HEK293 (cell line): ENCODE data around the gene TTC33.

ENCODE experiments used
- CTCF ChIP-seq: fragments of 450-650 bp; formaldehyde crosslinking; IDR thresholded peaks from 2 replicates; pipeline ENCODE4 v1.5.1; 2016; ENCODE audit warnings: missing biosample characterization, missing genetic modification characterization
- ELK4 ChIP-seq: IDR thresholded peaks from 2 replicates; pipeline ENCODE4 v1.6.1; 2011; ENCODE audit warnings: mild to moderate bottlenecking, low read depth, low read length, borderline replicate concordance
- KLF7 ChIP-seq: fragments of 450-650 bp; formaldehyde crosslinking; IDR thresholded peaks from 2 replicates; pipeline ENCODE4 v1.5.1; 2016; ENCODE audit warnings: missing biosample characterization, missing genetic modification characterization, borderline replicate concordance
- MYNN ChIP-seq: fragments of 450-650 bp; formaldehyde crosslinking; IDR thresholded peaks from 2 replicates; pipeline ENCODE4 v1.5.1; 2016; ENCODE audit warnings: missing biosample characterization, missing genetic modification characterization, borderline replicate concordance
- YY1 ChIP-seq: fragments of 450-650 bp; formaldehyde crosslinking; IDR thresholded peaks from 2 replicates; pipeline ENCODE4 v1.5.1; 2018; ENCODE audit warnings: missing biosample characterization, missing genetic modification characterization
- ZBTB26 ChIP-seq: fragments of 450-650 bp; formaldehyde crosslinking; optimal IDR thresholded peaks from 2 replicates; pipeline ENCODE3; 2016; ENCODE audit warnings: missing biosample characterization, mild to moderate bottlenecking, missing genetic modification characterization
- ZNF350 ChIP-seq: fragments of 450-650 bp; formaldehyde crosslinking; IDR thresholded peaks from 2 replicates; pipeline ENCODE4 v1.5.0; 2017; ENCODE audit warnings: missing biosample characterization, mild to moderate bottlenecking, missing genetic modification characterization
- ZNF548 ChIP-seq: fragments of 450-650 bp; formaldehyde crosslinking; IDR thresholded peaks from 2 replicates; pipeline ENCODE4 v1.5.1; 2016; ENCODE audit warnings: missing biosample characterization, missing genetic modification characterization
- ZNF571 ChIP-seq: fragments of 450-650 bp; formaldehyde crosslinking; IDR thresholded peaks from 2 replicates; pipeline ENCODE4 v1.5.0; 2017; ENCODE audit warnings: missing biosample characterization, missing genetic modification characterization
- ZNF610 ChIP-seq: fragments of 450-650 bp; formaldehyde crosslinking; IDR thresholded peaks from 2 replicates; pipeline ENCODE4 v1.5.1; 2016; ENCODE audit warnings: missing biosample characterization, missing genetic modification characterization, borderline replicate concordance

GRCh38 chr5:40656766-40657165, 99.0 kb downstream of the TTC33 start:
- TF ChIP-seq MYNN = no peak
- TF ChIP-seq ZBTB26 (tag by site-specific recombination) = no peak
- no peak for TF ChIP-seq ZNF350 (tag by site-specific recombination)
- no peak for TF ChIP-seq KLF7 (tag by site-specific recombination)
- no peak for TF ChIP-seq ZNF548 (tag by site-specific recombination)
- TF ChIP-seq ZNF571 (tag by site-specific recombination) = no peak
- no peak for TF ChIP-seq ELK4
- no peak for TF ChIP-seq YY1 (tag by site-specific recombination)
- TF ChIP-seq CTCF (tag by site-specific recombination) = no peak
- no peak for TF ChIP-seq ZNF610 (tag by site-specific recombination)
